ACHN (cell line): ENCODE data around the gene IFNGR1.
A peak's percentile ranks its signal among the peaks of the same experiment; 100 is the strongest.
"Not testable (repeated sequence)": the region's sequence is repeated elsewhere in the genome, so short reads cannot be mapped to it uniquely, and the experiment has no call there.

Experiments used
- DNase-seq: peaks from one replicate; pipeline ENCODE4 v3.0.0-alpha.2; 2015
- in situ Hi-C: cut with HindIII; loops from 2 replicates; pipeline ENCODE4 v1.10.0; 2017; ENCODE audit warnings: low sequenced_read_pairs, low pct_ligation_motif_present, low pct_unique_long_range_greater_than_20kb

Gene IFNGR1

DNA sequence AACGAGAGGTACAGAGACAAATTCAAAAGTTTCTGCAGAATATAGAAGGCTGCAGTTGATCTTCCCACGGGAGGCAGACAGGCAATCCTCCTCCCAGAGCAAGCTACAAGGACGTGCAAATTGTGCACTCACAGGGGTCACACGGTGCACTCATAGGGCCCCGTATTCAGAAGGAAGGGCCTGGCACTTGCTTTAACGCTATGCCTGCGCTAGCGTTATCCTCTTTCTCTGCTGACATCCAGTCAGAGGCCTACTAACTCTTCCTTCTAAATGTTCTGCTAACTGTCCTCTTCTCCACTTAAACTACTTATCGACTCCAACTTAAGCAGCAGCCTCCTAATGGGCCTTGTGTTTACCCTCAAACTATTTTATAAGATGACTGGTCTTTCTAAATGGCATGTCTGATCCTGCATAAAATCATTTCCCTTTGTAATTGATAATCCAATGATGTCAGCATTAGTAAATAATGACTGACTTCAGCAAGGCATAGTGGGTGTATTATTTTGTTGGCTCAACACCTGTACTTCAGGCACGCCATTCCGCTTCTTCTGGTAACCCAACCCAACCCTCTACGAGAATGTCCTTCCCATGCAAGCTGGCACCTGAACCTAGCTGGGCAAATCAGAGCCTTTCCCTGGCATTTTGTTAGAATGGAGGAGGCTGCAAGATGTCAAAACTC lies 2.2 kb downstream of the IFNGR1 start:
- no peak for DNase-seq
- in situ Hi-C loops = no loop called here

DNA sequence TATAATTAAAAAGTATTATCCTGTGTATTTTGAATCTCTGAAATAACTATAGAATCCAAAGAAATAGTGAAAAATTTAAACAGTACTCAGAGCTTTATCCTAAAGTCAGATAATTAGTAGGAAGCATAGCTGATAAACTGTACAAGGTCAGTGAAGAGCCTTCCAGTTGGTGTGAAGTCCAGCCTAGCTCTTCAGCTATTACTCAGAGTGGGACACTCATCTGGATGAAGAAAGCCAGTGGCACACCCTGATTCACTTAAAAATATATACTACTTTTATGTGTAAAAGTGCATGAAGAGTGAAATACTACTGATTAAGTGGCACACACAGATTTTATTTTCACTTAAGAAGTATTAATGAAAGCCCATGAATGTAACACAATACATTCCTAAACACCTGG lies 3.1 kb downstream of the IFNGR1 start:
- in situ Hi-C loops = no loop called here
- DNase-seq = no peak

DNA sequence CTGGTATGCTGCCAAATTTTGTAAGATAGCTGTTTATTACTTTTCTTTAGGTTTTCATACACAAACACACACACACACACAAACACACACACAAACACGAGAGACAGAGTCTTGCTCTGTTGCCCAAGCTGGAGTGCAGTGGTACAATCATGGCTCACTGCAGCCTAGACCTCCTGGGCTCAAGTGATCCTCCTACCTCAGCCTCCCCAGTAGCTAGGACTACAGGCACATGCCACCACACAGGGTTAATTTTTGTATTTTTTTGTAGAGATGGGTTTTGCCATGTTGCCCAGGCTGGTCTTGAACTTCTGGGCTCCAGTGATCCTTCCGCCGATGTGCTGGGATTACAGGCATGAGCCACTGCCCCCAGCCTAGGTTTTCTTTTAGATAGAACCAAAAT lies 3.6 kb downstream of the IFNGR1 start:
- DNase-seq, in situ Hi-C loops: not testable (repeated sequence)

- in situ Hi-C loops = no loop called here
- no peak for DNase-seq
Measured at GRCh38 chr6:137214931-137215330, 4.3 kb downstream of the IFNGR1 start.

DNA sequence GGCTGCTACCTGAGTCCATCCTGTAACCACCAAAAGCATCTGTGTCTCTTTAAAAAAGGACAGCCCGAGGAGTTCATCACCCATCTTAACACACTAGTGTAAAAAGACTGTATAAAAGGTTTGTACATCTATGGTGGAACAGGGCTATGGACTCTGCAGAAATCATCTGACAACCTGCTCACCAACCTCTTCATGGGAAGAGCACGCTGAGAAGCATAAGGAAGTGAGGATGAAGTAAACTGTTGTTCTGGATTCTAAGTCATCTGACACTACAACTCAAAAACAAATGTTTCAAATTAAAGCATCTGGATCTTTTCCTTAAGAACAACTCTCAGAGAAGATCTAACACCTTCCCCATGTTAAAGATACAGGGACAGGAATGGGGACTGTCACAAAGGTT lies 5.4 kb downstream of the IFNGR1 start:
- in situ Hi-C loops = no loop called here

GRCh38 chr6:137213331-137213740 lies 5.8 kb downstream of the IFNGR1 start:
- no peak for DNase-seq
- in situ Hi-C loops = no loop called here

More for the DNA sequence above, 5.4 kb downstream of the IFNGR1 start:
- no peak for DNase-seq

DNA sequence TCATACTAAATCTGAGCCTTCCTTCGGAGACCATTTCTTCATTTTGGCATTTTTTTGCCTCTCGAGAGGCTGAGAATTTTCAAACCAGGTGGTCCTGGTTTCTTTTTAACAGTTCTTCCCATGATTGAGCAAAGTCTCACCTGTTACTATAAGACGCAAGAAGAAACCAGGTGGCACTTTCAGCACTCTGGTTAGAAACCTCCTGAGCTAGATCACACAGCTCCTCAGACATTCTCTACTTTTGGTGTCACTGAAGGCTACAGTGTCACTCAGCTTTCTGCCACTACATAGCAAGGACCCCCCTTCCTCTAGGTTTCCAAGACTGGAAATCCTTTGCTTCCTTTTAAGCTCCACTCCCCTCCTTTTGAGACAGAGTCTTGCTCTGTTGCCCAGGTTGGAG lies 7.3 kb downstream of the IFNGR1 start:
- in situ Hi-C loops = no loop called here
- DNase-seq = no peak

DNA sequence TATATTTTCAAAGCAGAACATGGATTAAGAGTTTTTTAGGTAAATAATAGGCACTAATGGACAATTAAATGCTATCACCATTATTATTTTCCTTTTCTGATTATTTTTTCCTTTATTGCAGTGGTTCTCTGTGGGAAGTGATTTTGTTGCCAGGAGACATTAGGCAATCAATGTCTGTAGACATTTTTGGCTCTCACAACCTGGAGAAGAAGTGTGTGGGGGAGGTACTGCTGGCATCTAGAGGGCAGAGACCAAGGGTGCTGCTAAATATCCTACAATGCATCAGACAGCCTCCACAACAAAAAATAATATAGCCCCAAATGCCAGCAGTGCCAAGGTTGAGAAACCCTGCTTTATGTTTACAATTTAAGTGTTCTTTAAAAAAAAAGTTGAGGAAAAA lies 8.3 kb downstream of the IFNGR1 start:
- in situ Hi-C loops = no loop called here
- DNase-seq = no peak

DNA sequence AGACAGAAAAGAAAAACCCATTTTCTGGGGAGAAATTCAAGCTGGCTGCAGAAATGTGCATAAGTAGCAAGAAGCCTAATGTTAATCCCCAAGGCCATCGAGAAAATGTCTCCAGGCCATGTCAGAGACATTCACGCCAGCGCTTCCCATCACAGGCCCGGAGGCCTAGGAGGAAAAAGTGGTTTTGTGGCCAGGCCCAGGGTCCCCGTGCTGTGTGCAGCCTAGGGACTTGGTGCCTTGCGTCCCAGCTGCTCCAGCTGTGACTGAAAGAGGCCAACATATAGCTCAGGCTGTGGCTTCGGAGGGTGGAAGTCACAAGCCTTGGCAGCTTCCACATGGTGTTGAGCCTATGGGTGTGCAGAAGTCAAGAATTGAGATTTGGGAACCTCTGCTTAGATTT lies 10.9 kb downstream of the IFNGR1 start:
- no peak for DNase-seq
- in situ Hi-C loops = no loop called here

DNA sequence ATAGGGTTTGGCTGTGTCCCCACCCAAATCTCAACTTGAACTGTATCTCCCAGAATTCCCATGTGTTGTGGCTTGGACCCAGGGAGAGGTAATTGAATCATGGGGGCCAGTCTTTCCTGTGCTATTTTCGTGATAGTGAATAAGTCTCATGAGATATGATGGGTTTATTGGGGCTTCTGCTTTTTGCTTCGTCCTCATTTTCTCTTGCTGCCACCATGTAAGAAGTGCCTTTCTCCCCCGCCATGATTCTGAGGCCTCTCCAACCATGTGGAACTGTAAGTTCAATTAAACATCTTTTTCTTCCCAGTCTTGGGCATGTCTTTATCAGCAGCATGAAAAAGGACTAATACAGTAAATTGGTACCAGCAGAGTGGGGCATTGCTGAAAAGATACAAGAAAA lies 11.7 kb downstream of the IFNGR1 start:
- DNase-seq, in situ Hi-C loops: not testable (repeated sequence)

GRCh38 chr6:137206577-137206976 lies 12.6 kb downstream of the IFNGR1 start:
- in situ Hi-C loops = no loop called here
- no peak for DNase-seq

- DNase-seq = no peak
- in situ Hi-C loops = no loop called here
Measured at GRCh38 chr6:137203256-137203655, 15.9 kb downstream of the IFNGR1 start.

DNA sequence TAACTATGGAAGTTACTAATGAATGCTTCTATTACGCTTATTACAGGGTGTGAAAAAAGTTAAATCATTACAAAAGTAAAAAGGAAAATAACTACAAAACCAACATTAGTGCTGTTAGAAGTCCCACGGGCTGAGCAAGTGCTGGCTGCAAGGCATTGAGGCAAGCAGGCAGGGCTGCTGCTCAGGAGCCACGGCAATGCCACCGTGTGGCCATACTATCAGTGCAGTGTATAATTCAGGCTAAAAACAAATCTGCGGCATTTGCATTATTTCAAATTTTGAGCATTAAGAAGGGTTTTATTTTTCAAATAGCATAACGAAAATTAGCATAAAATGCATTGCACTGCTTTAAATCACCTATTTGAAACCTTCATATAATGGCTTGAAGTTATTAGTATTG lies 17.1 kb downstream of the IFNGR1 start:
- in situ Hi-C loops = no loop called here
- peak; percentile 32 for DNase-seq

DNA sequence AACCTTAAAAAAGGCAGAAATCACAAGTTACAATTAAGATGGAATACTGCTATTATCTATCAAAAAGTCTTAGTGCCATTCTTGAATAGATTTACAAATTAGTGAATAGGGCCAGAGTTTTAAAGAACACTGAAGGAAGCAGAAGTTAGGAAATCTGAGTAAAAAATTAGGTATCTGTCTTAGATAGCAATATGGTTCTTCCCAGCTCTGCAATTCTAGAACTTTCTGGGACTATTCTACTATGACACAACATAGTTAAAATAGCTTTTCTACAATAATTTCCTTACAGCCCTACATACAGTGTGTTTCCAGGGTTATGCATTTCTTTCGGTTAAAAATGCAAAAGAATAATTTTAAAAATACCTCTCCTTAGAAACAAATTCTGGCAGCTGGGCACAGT lies 18.2 kb downstream of the IFNGR1 start:
- no peak for DNase-seq
- in situ Hi-C loops = no loop called here

DNA sequence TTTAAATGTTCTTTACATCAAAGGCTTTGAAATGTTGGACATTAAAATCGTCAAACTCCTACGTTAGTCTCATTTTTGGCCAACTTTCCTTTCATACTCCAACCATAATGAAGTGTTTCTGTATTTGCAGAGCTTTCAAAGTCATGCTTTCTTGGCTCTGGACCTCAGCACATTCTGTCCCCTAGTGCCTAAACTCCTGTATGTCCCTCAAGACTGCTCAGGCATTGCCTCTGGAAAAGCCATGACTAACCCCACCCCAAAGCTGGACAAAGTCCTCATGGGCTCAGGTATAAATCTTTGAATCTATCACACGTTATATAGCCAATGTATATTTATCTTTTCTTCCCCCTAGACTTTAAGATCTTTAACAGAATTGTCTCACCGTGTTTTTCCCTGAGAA lies 18.9 kb downstream of the IFNGR1 start:
- in situ Hi-C loops = no loop called here
- DNase-seq = no peak

- in situ Hi-C loops = no loop called here
- no peak for DNase-seq
Measured at GRCh38 chr6:137197684-137198645, 21.2 kb downstream of the IFNGR1 start.

GRCh38 chr6:137193256-137194070 lies 25.7 kb downstream of the IFNGR1 start:
- DNase-seq = no peak
- in situ Hi-C loops = no loop called here

- in situ Hi-C loops = no loop called here
- no peak for DNase-seq
Measured at GRCh38 chr6:137192821-137193220, 26.4 kb downstream of the IFNGR1 start.

DNA sequence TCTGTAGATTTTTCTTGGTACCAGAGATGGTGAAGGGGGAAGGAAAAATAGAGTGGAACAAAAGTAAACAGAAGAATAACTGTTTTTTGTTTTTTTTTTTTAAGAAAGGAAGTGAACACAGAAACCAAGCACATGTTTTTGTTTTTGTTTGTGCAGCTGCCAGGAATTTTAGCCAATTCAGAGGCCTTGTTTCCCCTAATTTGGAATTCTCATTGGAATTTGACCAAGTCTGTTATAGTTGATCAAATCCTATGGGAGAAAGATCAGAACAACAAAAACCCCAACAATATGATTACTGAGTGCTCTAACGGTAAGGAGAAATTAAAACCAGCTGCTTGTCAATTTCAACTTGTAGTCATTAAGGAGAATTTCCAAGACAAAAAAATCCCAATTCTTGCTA lies 27.5 kb downstream of the IFNGR1 start:
- no peak for DNase-seq
- in situ Hi-C loops = no loop called here
